GM12878 (cell line): ENCODE measurements around the gene RPLP2. TPM values are rescaled to one million over a fixed set of nuclear protein-coding genes. Genes with fewer than 3 reads are reported as not detected.
A peak's percentile ranks its signal among the peaks of the same experiment; 100 is the strongest.

Experiments used
- BHLHE40 ChIP-seq, 2 experiments: fragments of 450-650 bp in 1 of 2; IDR thresholded peaks; 2 replicates each; pipeline ENCODE4 v1.6.1; 2011 to 2017; ENCODE audit warnings: low read depth in 2 of 2, borderline replicate concordance in 1 of 2, improper control_type of control experiment in 1 of 2, low read length in 1 of 2, mild to moderate bottlenecking in 1 of 2
- BMI1 ChIP-seq: fragments of 450-650 bp; IDR thresholded peaks from 2 replicates; pipeline ENCODE4 v1.6.1; 2016; ENCODE audit warnings: mild to moderate bottlenecking, moderate library complexity, borderline replicate concordance
- EED ChIP-seq: sonication (generic); IDR thresholded peaks from 2 replicates; pipeline ENCODE4 v1.6.1; 2016; ENCODE audit warnings: antibody characterized with exemption, low read depth
- GATAD2B ChIP-seq: fragments of 450-650 bp; conservative IDR thresholded peaks from 2 replicates; pipeline ENCODE4 v1.6.1; 2017; ENCODE audit warnings: low read depth, mild to moderate bottlenecking, moderate library complexity
- HDAC6 ChIP-seq: fragments of 200-600 bp; sonication (generic); IDR thresholded peaks from one replicate; pipeline ENCODE4 v1.8.0; 2017; ENCODE audit warnings: antibody characterized with exemption; ENCODE audit not compliant: unreplicated experiment
- HDGF ChIP-seq: fragments of 450-650 bp; IDR thresholded peaks from 2 replicates; pipeline ENCODE4 v1.6.1; 2016; ENCODE audit warnings: antibody characterized with exemption
- IKZF1 ChIP-seq: fragments of 450-650 bp; conservative IDR thresholded peaks from 2 replicates; pipeline ENCODE4 v1.6.1; 2017; ENCODE audit warnings: antibody characterized with exemption, mild to moderate bottlenecking
- IKZF2 ChIP-seq, 2 experiments: fragments of 450-650 bp; IDR thresholded peaks; 2 replicates each; pipeline ENCODE4 v1.6.1; 2017; ENCODE audit warnings: mild to moderate bottlenecking in 2 of 2, moderate library complexity in 2 of 2
- MLLT1 ChIP-seq: fragments of 450-650 bp; IDR thresholded peaks from 2 replicates; pipeline ENCODE4 v1.6.1; 2016; ENCODE audit warnings: mild to moderate bottlenecking
- MYC ChIP-seq: IDR thresholded peaks from 2 replicates; pipeline ENCODE4 v1.6.1; 2011; ENCODE audit warnings: mild to moderate bottlenecking, low read length, moderate library complexity, inconsistent platforms; ENCODE audit not compliant: insufficient read depth, insufficient replicate concordance, insufficient read length, severe bottlenecking
- NKRF ChIP-seq: fragments of 450-650 bp; conservative IDR thresholded peaks from 2 replicates; pipeline ENCODE4 v1.6.1; 2017; ENCODE audit warnings: mild to moderate bottlenecking, moderate library complexity
- NR2F1 ChIP-seq: fragments of 450-650 bp; conservative IDR thresholded peaks from 2 replicates; pipeline ENCODE4 v1.6.1; 2017; ENCODE audit warnings: mild to moderate bottlenecking
- RELB ChIP-seq: fragments of 450-650 bp; IDR thresholded peaks from 2 replicates; pipeline ENCODE4 v1.6.1; 2017; ENCODE audit warnings: low read depth, mild to moderate bottlenecking, moderate library complexity
- TCF3 ChIP-seq: IDR thresholded peaks from 2 replicates; pipeline ENCODE4 v1.6.1; 2012; ENCODE audit warnings: low read depth, mild to moderate bottlenecking, low read length, borderline replicate concordance; ENCODE audit not compliant: insufficient read depth
- ZNF207 ChIP-seq: fragments of 450-650 bp; IDR thresholded peaks from 2 replicates; pipeline ENCODE4 v1.6.1; 2014; ENCODE audit warnings: antibody characterized with exemption, mild to moderate bottlenecking, borderline replicate concordance
- polyA plus RNA-seq, 11 experiments: library from polyadenylated mRNA; depleted of rRNA in 4 of 11; unstranded in 6 of 11; stranded (reverse) in 5 of 11; fragments of >200 nt; fragmentation: Nextera tagmentation in 4 of 11; fragmentation: Illumina TruSeq in 1 of 11; extraction: Ambion mirVana in 4 of 11; extraction: Trizol in 1 of 11; gene quantifications; 1 replicate in 1 of 11; 2 replicates in 10 of 11; pipeline versions ENCODE4 v1.2.1 to v1.2.3, GENCODE V29; 2011 to 2016; ENCODE audit warnings: inconsistent platforms in 2 of 11, missing spikeins in 2 of 11, low read depth in 1 of 11
- total RNA-seq, 4 experiments: library from RNA; depleted of rRNA in 3 of 4; stranded (reverse); fragments of >200 nt in 3 of 4; fragmentation: Illumina TruSeq in 1 of 4; extraction: Trizol in 1 of 4; gene quantifications; 2 replicates each; pipeline versions ENCODE4 v1.2.1 to v1.2.3, GENCODE V29; 2013 to 2021
- TF ChIP-seq, protein P1 (sequence below): fragments of 450-650 bp; IDR thresholded peaks from 2 replicates; pipeline ENCODE4 v1.6.1; 2018; ENCODE audit warnings: mild to moderate bottlenecking, low read depth, moderate library complexity; ENCODE audit not compliant: partially characterized antibody
- TF ChIP-seq, protein P2 (sequence below): IDR thresholded peaks from 2 replicates; pipeline ENCODE4 v1.6.1; 2011; ENCODE audit warnings: borderline replicate concordance, low read depth, mild to moderate bottlenecking, moderate library complexity, low read length; ENCODE audit not compliant: insufficient read depth, poor library complexity, severe bottlenecking

Gene RPLP2
- total and polyA plus RNA-seq, 10 of the 15 experiments (the other 5 are each of a cell fraction or from before 2014, with no cell fraction given): 488 to 3,558 (median 1,481) TPM

- TF ChIP-seq, protein P1, sequence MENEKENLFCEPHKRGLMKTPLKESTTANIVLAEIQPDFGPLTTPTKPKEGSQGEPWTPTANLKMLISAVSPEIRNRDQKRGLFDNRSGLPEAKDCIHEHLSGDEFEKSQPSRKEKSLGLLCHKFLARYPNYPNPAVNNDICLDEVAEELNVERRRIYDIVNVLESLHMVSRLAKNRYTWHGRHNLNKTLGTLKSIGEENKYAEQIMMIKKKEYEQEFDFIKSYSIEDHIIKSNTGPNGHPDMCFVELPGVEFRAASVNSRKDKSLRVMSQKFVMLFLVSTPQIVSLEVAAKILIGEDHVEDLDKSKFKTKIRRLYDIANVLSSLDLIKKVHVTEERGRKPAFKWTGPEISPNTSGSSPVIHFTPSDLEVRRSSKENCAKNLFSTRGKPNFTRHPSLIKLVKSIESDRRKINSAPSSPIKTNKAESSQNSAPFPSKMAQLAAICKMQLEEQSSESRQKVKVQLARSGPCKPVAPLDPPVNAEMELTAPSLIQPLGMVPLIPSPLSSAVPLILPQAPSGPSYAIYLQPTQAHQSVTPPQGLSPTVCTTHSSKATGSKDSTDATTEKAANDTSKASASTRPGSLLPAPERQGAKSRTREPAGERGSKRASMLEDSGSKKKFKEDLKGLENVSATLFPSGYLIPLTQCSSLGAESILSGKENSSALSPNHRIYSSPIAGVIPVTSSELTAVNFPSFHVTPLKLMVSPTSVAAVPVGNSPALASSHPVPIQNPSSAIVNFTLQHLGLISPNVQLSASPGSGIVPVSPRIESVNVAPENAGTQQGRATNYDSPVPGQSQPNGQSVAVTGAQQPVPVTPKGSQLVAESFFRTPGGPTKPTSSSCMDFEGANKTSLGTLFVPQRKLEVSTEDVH: no peak
- TF ChIP-seq ZNF207: 0 out of 2 replicates have a peak, but pooled peaks have one; percentile 52
- TF ChIP-seq, protein P2, sequence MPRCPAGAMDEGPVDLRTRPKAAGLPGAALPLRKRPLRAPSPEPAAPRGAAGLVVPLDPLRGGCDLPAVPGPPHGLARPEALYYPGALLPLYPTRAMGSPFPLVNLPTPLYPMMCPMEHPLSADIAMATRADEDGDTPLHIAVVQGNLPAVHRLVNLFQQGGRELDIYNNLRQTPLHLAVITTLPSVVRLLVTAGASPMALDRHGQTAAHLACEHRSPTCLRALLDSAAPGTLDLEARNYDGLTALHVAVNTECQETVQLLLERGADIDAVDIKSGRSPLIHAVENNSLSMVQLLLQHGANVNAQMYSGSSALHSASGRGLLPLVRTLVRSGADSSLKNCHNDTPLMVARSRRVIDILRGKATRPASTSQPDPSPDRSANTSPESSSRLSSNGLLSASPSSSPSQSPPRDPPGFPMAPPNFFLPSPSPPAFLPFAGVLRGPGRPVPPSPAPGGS: no peak
- peak; percentile 96 for TF ChIP-seq GATAD2B
- TF ChIP-seq TCF3: 0 out of 2 replicates have a peak, but pooled peaks have one; percentile 10
- TF ChIP-seq NR2F1: peak; percentile 42; the same call in 1 of the 2 replicates
- TF ChIP-seq HDAC6: peak; percentile 24
- TF ChIP-seq BMI1: no peak
- peak; percentile 24; the same call in 1 of the 2 replicates for TF ChIP-seq EED
- TF ChIP-seq MYC: peak; percentile 52
- peak; percentile 48; the same call in 1 of the 2 replicates for TF ChIP-seq MLLT1
- TF ChIP-seq IKZF2 (IDR thresholded peaks at IDR 0.05): peak; percentile 45 to 49; a peak in 3 of 4 replicates
- peak; percentile 54 to 88; a peak in 3 of 4 replicates for TF ChIP-seq BHLHE40 (IDR thresholded peaks at IDR 0.05; ENCODE audit: borderline replicate concordance in 1 of 2, low read depth in 2 of 2, low read length in 1 of 2)
- peak; percentile 86; the same call in 1 of the 2 replicates for TF ChIP-seq HDGF
- peak; percentile 22; the same call in 1 of the 2 replicates for TF ChIP-seq RELB
- peak; percentile 77 for TF ChIP-seq NKRF
- peak; percentile 70 for TF ChIP-seq IKZF1
Measured at GRCh38 chr11:827146-827896, 17.6 kb downstream of the RPLP2 start (continued).
